HG03097 (cell line): ENCODE results near the gene JAKMIP3.

ENCODE experiments used
- ATAC-seq: cut with Tn5 transposase; IDR thresholded peaks from one replicate; pipeline ENCODE4 v1.9.1; 2021; ENCODE audit not compliant: unreplicated experiment, low FRiP score

JAKMIP3 gene

DNA sequence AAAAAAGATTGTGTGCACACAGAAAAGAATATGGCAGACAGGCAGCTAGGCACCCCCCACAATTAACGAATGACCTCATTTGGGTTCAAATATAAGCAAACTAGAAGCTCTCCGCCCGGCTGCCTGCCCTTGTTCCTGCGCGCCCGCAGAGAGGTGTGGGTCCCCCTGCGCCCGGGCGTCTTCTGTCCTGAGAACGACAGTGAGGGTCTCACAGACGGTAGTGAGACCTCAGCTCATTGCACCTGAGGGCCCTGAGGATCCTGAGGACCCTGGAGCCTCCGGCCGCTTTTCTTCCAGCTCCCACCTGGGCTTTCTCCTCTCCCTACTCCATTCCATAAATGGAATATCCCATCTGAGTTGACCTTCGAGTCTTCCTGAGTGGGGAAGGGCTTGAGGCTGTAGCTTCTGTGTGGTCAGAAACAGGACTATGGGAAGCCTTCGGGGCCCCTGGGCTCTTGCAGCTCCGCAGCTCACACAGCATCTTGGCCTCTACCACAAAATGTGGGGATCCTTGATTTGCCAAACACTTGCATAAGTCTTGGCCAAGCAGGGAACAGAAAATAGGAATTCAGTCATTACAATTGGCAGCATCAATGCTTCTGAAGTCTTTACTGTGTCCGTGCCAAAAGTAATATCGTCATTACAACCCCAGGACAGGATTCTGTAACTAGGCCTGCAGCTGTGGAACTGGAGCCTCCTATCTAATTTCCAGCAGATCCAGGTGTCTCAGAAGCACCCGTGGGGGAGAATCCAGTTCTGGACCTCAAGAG is 43.8 kb downstream of the JAKMIP3 start:
- ATAC-seq, result no peak

GRCh38 chr10:132110111-132110521 is 44.4 kb downstream of the JAKMIP3 start:
- ATAC-seq, result no peak

GRCh38 chr10:132110713-132111112 is 45.0 kb downstream of the JAKMIP3 start:
- ATAC-seq, result no peak

- no peak for ATAC-seq
Observed at GRCh38 chr10:132111121-132111731, 45.5 kb downstream of the JAKMIP3 start.

GRCh38 chr10:132111871-132112341 is 46.2 kb downstream of the JAKMIP3 start:
- ATAC-seq, result no peak

GRCh38 chr10:132112611-132113010 is 46.9 kb downstream of the JAKMIP3 start:
- ATAC-seq, result no peak

GRCh38 chr10:132113206-132113605 is 47.5 kb downstream of the JAKMIP3 start:
- ATAC-seq, result no peak

DNA sequence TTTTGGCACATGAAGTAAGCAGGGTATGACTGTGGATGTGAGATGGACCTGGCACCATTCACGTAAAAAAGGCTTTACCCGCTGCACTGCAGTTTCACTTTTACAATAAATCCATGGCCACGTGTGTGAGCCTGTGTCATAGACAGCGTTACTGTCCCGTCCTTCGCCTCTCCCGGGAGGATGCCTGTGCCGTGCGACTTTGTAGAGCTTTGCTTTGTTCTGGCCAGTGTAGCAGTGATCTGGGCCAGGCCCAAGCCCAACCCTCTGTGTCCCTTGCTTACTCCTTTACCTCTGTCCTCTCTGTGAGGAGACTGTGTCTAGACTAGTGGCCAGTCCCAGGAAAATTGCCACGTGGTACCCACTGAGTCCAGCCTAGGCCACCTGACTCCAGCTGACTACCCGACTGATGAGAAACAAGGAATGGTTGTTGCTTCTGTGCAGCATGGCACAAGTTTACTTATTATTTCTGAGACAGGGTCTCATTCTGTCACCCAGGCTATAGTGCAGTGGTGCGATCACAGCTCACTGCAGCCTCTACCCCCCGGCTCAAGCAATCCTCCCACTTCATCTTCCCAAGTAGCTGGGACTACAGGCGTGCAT is 48.1 kb downstream of the JAKMIP3 start:
- no peak for ATAC-seq

GRCh38 chr10:132114953-132115520 is 49.3 kb downstream of the JAKMIP3 start:
- no peak for ATAC-seq
